Lower leg skin (tissue), 4 donors: ENCODE data around the gene DNAJC16. TPM values are rescaled to one million over a fixed set of nuclear protein-coding genes. Genes with fewer than 3 reads are reported as not detected.

Experiments
- DNase-seq, 2 donors: peaks; one replicate each; pipeline ENCODE4 v3.0.0-alpha.2; 2019; ENCODE audit warnings: low spot score in 2 of 2
- H3K4me3 ChIP-seq: fragments of 200-600 bp; sonication (generic); 2 replicates; pipeline ENCODE4 v1.5.1; 2017; ENCODE audit warnings: mild to moderate bottlenecking, low read depth; ENCODE audit not compliant: poor library complexity, severe bottlenecking
- CTCF ChIP-seq, 3 donors: fragments of 450-650 bp; IDR thresholded peaks; one replicate each; pipeline ENCODE4 v1.5.1; 2016; ENCODE audit warnings: antibody characterized with exemption in 3 of 3, mild to moderate bottlenecking in 3 of 3, moderate library complexity in 2 of 3
- POLR2A ChIP-seq, 2 donors: fragments of 450-650 bp; IDR thresholded peaks; one replicate each; pipeline ENCODE4 v1.6.1; 2016 to 2017; ENCODE audit warnings: antibody characterized with exemption in 2 of 2, mild to moderate bottlenecking in 1 of 2, moderate library complexity in 1 of 2
- WGBS, 2 donors: methylation state at CpG; one replicate each; pipeline ENCODE4 v1.1.5; 2018; 5-methylcytosine and 5-hydroxymethylcytosine counted together
- intact Hi-C: fragments of 100-400 bp; cut with DNase I; formaldehyde crosslinking; loops from one replicate; pipeline ENCODE4 v1.15.0; 2023; ENCODE audit warnings: low total_unique reads
- total RNA-seq, 4 donors: library from RNA; depleted of rRNA; stranded (reverse); fragments of >200 nt; gene quantifications; one replicate each; pipeline ENCODE4 v1.1.0, GENCODE V29; 2016

The DNAJC16 gene
- total RNA-seq, 4 donors from 2014 or later: 14.3 to 20.0 (median 19.7) TPM

GRCh38 chr1:15609631-15610030, 83.0 kb downstream of the DNAJC16 start:
- WGBS, 2 donors: 66 to 72% methylated on average over 7 of the region's 7 CpGs
- no peak for TF ChIP-seq CTCF (IDR thresholded peaks at IDR 0.05)
- no peak for TF ChIP-seq POLR2A (IDR thresholded peaks at IDR 0.05)
- intact Hi-C loops: no loop called here
- no peak for DNase-seq
- H3K4me3 ChIP-seq: no peak overlapping the region

- intact Hi-C loops: no loop called here
- TF ChIP-seq POLR2A (IDR thresholded peaks at IDR 0.05): no peak
- no peak for TF ChIP-seq CTCF (IDR thresholded peaks at IDR 0.05)
- H3K4me3 ChIP-seq: no peak overlapping the region
- 66 to 69% methylated on average over 4 of the region's 4 CpGs for whole genome bisulfite sequencing, 2 donors
- DNase-seq: no peak
Observed at GRCh38 chr1:15610167-15610566, 83.5 kb downstream of the DNAJC16 start.

GRCh38 chr1:15616373-15617172, 89.9 kb downstream of the DNAJC16 start:
- no peak for TF ChIP-seq CTCF (IDR thresholded peaks at IDR 0.05)
- no peak for TF ChIP-seq POLR2A (IDR thresholded peaks at IDR 0.05)
- H3K4me3 ChIP-seq: peak overlapping the region; percentile 12
- 21 to 25% methylated on average over 16 of the region's 16 CpGs for WGBS, 2 donors
- DNase-seq: no peak
- intact Hi-C loops: no loop called here

GRCh38 chr1:15617173-15618076, 90.8 kb downstream of the DNAJC16 start, which contains the start of gene DDI2:
TSS of gene DDI2 (plus strand) at chr1:15617458. CDS start at chr1:15617671, 213 bp downstream.
- peak within 1 kb of the TSS; percentile 88 for H3K4me3 ChIP-seq
- DNase-seq: peak; percentile 97 to 99
- intact Hi-C loops: no loop called here
- WGBS, 2 donors: 0 to 2% methylated on average over 31 to 36 of the region's 86 CpGs
- TF ChIP-seq POLR2A (IDR thresholded peaks at IDR 0.05) (peak in 1 of 2 donors; percentile 77), CTCF (IDR thresholded peaks at IDR 0.05) (no peak)

GRCh38 chr1:15618077-15618654, 91.5 kb downstream of the DNAJC16 start:
- no peak for TF ChIP-seq CTCF (IDR thresholded peaks at IDR 0.05)
- no peak for TF ChIP-seq POLR2A (IDR thresholded peaks at IDR 0.05)
- WGBS, 2 donors: 0% methylated on average over 8 of the region's 8 CpGs
- peak overlapping the region; percentile 88 for H3K4me3 ChIP-seq
- intact Hi-C loops: no loop called here
- DNase-seq: no peak
